WI38 (cell line): ENCODE results near the gene PERM1.
"Not testable (repeated sequence)": the region's sequence is repeated elsewhere in the genome, so short reads cannot be mapped to it uniquely, and the experiment has no call there.

ENCODE experiments used
- H3K4me3 ChIP-seq: 2 replicates; pipeline ENCODE4 v1.5.1; 2011; ENCODE audit warnings: low read depth, mild to moderate bottlenecking, control low read depth, low read length
- TF ChIP-seq, protein P1 (sequence below): IDR thresholded peaks from 2 replicates; pipeline ENCODE4 v1.5.1; 2012; ENCODE audit warnings: low read depth, mild to moderate bottlenecking, control low read depth, low read length

PERM1 gene

DNA sequence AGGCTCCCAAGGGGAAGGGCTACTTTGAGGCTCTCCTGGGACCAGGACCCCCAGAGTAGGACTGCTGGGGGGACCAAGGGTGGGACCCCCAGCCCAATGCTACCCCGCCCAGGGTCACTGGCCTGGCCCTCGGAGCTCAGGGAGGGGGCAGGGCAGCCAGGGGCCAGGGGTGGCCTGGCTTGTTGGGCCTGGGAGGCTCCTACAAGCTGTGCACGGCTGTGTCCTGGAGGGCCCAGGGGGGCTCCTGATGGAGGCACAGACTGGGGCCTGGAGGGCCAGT, 15.8 kb upstream of the PERM1 start:
- H3K4me3 ChIP-seq: no peak overlapping the region
- TF ChIP-seq, protein P1, sequence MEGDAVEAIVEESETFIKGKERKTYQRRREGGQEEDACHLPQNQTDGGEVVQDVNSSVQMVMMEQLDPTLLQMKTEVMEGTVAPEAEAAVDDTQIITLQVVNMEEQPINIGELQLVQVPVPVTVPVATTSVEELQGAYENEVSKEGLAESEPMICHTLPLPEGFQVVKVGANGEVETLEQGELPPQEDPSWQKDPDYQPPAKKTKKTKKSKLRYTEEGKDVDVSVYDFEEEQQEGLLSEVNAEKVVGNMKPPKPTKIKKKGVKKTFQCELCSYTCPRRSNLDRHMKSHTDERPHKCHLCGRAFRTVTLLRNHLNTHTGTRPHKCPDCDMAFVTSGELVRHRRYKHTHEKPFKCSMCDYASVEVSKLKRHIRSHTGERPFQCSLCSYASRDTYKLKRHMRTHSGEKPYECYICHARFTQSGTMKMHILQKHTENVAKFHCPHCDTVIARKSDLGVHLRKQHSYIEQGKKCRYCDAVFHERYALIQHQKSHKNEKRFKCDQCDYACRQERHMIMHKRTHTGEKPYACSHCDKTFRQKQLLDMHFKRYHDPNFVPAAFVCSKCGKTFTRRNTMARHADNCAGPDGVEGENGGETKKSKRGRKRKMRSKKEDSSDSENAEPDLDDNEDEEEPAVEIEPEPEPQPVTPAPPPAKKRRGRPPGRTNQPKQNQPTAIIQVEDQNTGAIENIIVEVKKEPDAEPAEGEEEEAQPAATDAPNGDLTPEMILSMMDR: no peak

DNA sequence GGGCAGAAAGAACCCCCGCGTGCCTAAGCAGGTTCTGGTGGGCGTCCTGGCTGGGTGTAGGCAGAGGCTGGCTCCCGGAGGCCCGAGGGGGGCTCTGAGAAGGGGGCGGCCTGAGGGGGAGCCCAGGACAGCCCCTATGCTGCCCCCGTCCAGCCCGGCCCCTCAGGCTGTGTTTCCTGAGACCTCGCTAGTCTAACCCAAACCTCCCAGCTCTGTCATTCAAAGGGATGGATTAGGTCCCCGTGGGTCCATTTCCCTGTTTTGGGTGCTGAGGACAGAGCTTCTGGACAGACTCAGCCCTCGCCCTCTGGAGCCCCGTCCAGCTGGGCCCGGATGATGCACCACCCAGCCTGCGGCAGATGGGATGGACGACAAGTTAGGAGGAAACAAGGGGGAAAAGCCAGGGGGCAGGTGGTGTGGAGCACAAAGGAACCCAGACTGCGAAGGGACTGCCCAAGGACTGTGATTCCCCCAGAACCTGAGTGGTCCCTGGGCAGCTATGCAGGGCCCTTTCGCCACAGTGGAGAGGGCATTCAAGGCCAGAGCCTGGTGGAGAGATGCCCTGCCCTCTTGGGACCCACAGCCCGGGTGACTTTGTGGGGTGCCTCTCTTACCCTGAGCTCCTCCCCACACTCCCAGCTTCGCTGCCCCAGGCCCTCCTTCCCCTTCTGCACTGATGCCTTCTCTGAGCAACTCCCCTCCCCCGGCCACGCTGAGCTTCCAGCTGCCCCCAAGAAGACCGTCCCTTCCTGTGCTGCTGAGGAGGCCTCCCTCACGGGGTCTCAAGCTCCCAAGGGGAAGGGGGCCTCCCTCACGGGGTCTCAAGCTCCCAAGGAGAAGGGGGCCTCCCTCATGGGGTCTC, 15.2 kb upstream of the PERM1 start:
- H3K4me3 ChIP-seq: no peak overlapping the region

DNA sequence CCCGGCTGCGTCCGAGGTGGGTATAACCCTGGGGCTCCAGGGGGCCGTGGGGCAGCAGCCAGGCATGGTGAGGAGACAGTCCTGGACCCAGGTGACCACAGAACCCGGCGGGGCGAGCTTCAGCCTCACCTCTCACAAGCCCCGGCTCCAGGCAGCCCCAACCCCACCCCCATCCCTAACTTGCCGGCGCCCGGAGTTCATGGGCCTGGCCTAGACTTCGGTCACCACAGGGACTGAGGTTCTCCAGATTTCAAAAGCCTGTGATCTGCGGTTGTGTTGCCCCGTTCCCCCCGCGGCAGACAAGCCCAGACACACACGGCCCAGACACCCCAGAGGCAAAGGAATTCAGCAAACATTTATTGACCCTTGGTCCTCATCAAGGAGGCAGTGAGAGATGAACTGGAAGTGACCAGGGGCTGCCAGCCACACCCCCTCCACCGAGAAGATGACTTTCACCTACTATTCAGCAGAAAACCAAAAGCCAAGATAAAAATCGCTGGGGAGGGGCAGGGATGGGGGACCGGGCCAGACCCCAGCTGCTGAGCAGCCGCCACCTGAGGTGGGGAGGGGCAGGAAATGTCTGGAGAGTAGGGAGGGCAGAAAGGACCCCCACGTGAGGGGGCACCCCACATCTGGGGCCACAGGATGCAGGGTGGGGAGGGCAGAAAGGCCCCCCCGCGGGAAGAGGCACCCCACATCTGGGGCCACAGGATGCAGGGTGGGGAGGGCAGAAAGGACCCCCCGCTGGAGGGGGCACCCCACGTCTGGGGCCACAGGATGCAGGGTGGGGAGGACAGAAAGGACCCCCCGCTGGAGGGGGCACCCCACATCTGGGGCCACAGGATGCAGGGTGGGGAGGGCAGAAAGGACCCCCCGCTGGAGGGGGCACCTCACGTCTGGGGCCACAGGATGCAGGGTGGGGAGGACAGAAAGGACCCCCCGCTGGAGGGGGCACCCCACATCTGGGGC, 14.1 kb upstream of the PERM1 start:
- no peak overlapping the region for H3K4me3 ChIP-seq
- TF ChIP-seq, protein P1: no peak

More for the DNA sequence above, 15.2 kb upstream of the PERM1 start:
- TF ChIP-seq, protein P1: no peak

DNA sequence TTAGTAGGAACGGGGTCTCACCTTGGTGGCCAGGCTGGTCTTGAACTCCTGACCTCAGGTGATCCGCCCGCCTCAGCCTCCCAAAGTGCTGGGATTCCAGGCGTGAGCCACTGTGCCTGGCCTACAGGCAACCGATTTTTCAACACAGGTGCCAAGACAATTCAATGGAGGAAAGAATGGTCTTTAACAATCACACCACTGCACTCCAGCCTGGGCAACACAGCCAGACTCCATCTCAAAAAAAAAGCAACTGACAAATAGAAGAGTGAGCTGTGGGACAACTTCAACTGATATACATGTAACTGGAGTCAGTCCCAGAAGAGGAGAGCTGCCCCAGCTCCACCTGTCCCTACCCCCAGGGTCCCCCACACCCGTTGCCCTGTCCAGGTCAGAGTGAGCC, 12.7 kb upstream of the PERM1 start:
- not testable (repeated sequence) for H3K4me3 ChIP-seq

DNA sequence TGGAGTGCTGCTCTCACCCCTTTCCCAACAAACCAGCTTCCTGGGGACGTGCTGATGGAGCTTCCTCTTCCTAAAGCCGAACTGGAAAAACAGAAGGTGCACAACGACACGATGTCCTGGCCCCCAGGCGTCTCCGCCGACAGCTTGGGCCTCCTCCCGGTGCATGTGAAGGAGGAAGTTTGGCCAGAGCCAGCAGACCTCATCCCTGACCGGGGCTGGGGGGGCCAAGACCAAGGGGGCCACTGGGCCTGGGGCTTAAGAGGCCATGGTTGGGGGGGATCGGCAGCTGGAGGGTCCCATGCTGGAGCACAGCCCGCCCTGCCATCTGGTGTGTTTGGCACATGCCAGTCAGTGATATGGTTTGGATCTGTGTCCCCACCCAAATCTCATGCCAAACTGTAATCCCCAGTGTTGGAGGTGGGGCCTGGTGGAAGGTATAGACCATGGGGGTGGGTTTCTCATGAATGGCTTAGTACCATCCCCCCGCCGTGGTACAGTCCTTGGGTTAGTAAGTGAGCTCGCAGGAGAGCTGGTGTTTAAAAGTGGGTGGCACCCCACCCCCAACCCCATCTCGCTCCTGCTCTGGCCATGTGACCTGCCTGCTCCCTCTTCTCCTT, 11.6 kb upstream of the PERM1 start:
- TF ChIP-seq, protein P1: no peak
- no peak overlapping the region for H3K4me3 ChIP-seq

DNA sequence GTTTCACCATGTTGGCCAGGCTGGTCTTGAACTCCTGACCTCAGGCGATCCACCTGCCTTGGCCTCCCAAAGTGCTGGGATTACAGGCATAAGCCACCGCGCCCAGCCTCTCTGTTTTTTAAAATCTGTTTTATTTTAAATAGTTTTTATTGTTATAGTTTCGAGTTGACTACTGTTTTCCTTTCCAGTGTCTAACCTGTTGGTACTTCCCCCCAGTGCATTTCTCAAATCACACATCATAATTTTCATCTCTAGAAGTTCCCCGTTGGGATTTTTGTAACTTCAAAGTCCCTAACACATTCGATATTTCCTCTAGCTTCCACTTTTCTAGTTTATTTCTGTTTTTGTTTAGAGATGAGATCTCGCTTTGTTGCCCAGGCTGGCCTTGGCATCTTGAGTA, 10.5 kb upstream of the PERM1 start:
- TF ChIP-seq, protein P1: no peak
- H3K4me3 ChIP-seq: no peak overlapping the region

DNA sequence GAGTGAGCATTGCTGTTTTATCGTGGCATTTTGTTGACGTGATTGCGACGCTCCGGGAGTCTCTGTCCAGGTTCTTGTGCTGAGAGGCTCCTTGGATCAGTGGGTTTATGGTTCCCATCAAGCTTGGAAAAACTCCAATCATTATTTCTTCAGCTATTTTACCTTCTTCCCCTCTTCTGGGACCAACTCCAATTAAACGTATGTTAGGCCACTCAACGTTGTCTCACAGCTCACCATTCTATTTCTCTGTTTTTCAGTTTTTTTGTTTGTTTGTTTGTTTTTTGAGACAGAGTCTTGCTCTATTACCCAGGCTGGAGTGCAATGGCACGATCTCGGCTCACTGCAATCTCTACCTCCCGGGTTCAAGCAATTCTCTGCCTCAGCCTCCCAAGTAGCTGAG, 10.0 kb upstream of the PERM1 start:
- TF ChIP-seq, protein P1: no peak

DNA sequence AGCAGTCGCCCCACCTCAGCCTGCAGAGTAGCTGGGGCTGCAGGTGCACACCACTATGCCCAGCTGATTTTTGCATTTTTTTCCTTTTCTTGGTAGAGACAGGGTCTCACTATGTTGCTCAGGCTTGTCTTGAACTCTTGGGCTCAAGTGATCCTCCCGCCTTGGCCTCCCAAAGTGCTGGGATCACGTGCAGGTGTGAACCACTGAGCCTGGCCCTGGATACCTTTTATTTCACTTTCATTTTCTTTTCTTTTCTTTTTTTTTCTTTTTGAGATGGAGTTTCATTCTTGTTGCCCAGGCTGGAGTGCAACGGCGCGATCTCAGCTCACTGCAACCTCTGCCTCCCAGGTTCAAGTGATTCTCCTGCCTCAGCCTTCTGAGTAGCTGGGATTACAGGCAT, 9.4 kb upstream of the PERM1 start:
- not testable (repeated sequence) for H3K4me3 ChIP-seq

More for the DNA sequence above, 10.0 kb upstream of the PERM1 start:
- no peak overlapping the region for H3K4me3 ChIP-seq

DNA sequence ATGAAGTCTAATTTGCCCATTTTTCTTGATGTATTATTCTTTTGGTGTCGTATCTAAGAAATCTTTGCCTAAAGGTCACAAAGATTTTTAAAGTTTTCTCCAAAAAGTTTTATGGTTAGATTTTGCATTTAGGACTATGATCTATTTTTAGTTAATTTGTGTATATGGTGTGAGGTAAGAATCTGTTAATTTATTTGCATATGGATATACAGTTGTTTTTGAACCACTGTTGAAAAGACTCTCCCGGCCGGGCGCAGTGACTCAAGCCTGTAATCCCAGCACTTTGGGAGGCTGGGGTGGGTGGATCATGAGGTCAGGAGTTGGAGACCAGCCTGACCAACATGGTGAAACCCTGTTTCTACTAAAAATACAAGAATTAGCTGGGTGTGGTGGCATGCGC, 6.2 kb upstream of the PERM1 start:
- not testable (repeated sequence) for H3K4me3 ChIP-seq
